ENCODE data around the gene ABCB6.

DNA sequence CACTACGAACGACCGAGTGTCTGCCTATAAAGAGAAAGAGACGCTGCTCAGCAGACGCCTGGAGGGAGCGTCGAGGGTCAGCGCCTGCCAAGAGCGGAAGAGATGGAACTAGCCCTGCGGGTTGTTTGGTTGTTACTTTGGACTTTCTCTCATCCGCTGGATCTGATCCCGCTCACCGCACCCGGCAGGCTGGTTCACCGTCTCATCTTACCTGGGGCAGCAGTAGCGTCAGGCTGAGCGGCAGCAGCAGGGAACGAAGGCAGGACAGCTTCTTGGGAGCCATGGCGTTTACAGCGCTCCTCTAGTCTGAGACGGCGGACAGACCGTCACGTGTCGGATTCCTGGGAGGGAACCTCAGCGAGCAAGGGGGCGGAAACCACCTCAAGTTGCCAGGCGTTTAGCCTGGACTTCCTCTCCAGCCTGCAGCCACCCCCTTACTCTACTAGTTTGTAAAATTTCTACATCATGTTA is 24.6 kb upstream of the ABCB6 start:
- TF ChIP-seq ZBTB20 (tag by site-specific recombination; IDR thresholded peaks at IDR 0.05) (no peak), SP2 (tag by site-specific recombination; IDR thresholded peaks at IDR 0.05) (no peak)
